K562 (cell line): ENCODE results near the gene KYAT1. TPM values are rescaled to one million over a fixed set of nuclear protein-coding genes. Genes with fewer than 3 reads are reported as not detected.

Source experiments
- BCL6 ChIP-seq: fragments of 250-450 bp; sonication (Bioruptor Pico); IDR thresholded peaks from 2 replicates; pipeline ENCODE4 v1.4.0; 2020
- BMI1 ChIP-seq: fragments of 150-350 bp; IDR thresholded peaks from 2 replicates; pipeline ENCODE4 v1.6.1; 2014; ENCODE audit warnings: low read length
- FOXJ2 ChIP-seq: fragments of 200-800 bp; sonication (Bioruptor generic); IDR thresholded peaks from 2 replicates; pipeline ENCODE4 v1.6.1; 2016; ENCODE audit warnings: missing genetic modification characterization, missing compliant biosample characterization
- HDGF ChIP-seq: fragments of 450-650 bp; IDR thresholded peaks from 2 replicates; pipeline ENCODE4 v1.6.1; 2016
- ILF3 ChIP-seq: fragments of 450-650 bp; IDR thresholded peaks from 2 replicates; pipeline ENCODE4 v1.6.1; 2018; ENCODE audit warnings: antibody characterized with exemption, mild to moderate bottlenecking, moderate library complexity, borderline replicate concordance
- MTA2 ChIP-seq: fragments of 450-650 bp; IDR thresholded peaks from 2 replicates; pipeline ENCODE4 v1.6.1; 2016; ENCODE audit warnings: low read depth
- NELFE ChIP-seq: IDR thresholded peaks from 2 replicates; pipeline ENCODE4 v1.6.1; 2011; ENCODE audit warnings: mild to moderate bottlenecking; ENCODE audit not compliant: insufficient read depth, insufficient read length
- NR2C2 ChIP-seq, 2 experiments: fragments of 200-800 bp in 1 of 2; sonication (Bioruptor generic) in 1 of 2; sonication (generic) in 1 of 2; formaldehyde crosslinking in 1 of 2; IDR thresholded peaks; 2 replicates each; pipeline versions ENCODE4 v1.6.1 to v1.8.0; 2016 to 2022; ENCODE audit warnings: mild to moderate bottlenecking in 1 of 2, missing compliant biosample characterization in 1 of 2, missing genetic modification characterization in 1 of 2, missing genetic modification reagents in 1 of 2
- POLR2AphosphoS5 ChIP-seq: IDR thresholded peaks from 2 replicates; pipeline ENCODE4 v1.6.1; 2011; ENCODE audit warnings: mild to moderate bottlenecking, low read depth, low read length, moderate library complexity; ENCODE audit not compliant: control insufficient read depth, insufficient read depth
- POLR2B ChIP-seq: fragments of 450-650 bp; IDR thresholded peaks from 2 replicates; pipeline ENCODE4 v1.6.1; 2018; ENCODE audit warnings: low read depth; ENCODE audit not compliant: partially characterized antibody
- POLR2G ChIP-seq: fragments of 200-400 bp; formaldehyde crosslinking; IDR thresholded peaks from 2 replicates; pipeline ENCODE4 v1.6.1; 2017; ENCODE audit warnings: low read depth, mild to moderate bottlenecking, antibody characterized with exemption, low read length, moderate library complexity
- PRMT5 ChIP-seq: sonication (generic); formaldehyde crosslinking; IDR thresholded peaks from 2 replicates; pipeline ENCODE4 v1.5.0; 2020; ENCODE audit warnings: missing genetic modification reagents
- SIN3B ChIP-seq: fragments of 450-650 bp; IDR thresholded peaks from 2 replicates; pipeline ENCODE4 v1.6.1; 2017; ENCODE audit warnings: low read depth, mild to moderate bottlenecking, moderate library complexity
- ZFX ChIP-seq: sonication (generic); formaldehyde crosslinking; IDR thresholded peaks from 2 replicates; pipeline ENCODE4 v1.8.0; 2022; ENCODE audit warnings: mild to moderate bottlenecking, missing genetic modification reagents, moderate library complexity
- ZNF12 ChIP-seq: sonication (generic); formaldehyde crosslinking; IDR thresholded peaks from 2 replicates; pipeline ENCODE4 v1.4.0; 2020; ENCODE audit warnings: mild to moderate bottlenecking, missing genetic modification reagents
- ZNF146 ChIP-seq: IDR thresholded peaks from one replicate; pipeline ENCODE4 v1.6.1; 2018; ENCODE audit warnings: missing compliant biosample characterization; ENCODE audit not compliant: unreplicated experiment
- ZNF175 ChIP-seq: fragments of 200-800 bp; sonication (Bioruptor generic); IDR thresholded peaks from 2 replicates; pipeline ENCODE4 v1.6.1; 2016; ENCODE audit warnings: low read depth, mild to moderate bottlenecking, missing genetic modification characterization, missing compliant biosample characterization
- ZNF197 ChIP-seq: fragments of 200-800 bp; sonication (Bioruptor generic); IDR thresholded peaks from 2 replicates; pipeline ENCODE4 v1.6.1; 2016; ENCODE audit warnings: low read depth, missing genetic modification characterization, missing compliant biosample characterization
- ZNF584 ChIP-seq: fragments of 200-800 bp; sonication (Bioruptor generic); IDR thresholded peaks from 2 replicates; pipeline ENCODE4 v1.6.1; 2016; ENCODE audit warnings: low read depth, mild to moderate bottlenecking, missing genetic modification characterization, missing compliant biosample characterization
- ZZZ3 ChIP-seq: fragments of 450-650 bp; IDR thresholded peaks from 2 replicates; pipeline ENCODE4 v1.6.1; 2016; ENCODE audit warnings: antibody characterized with exemption, mild to moderate bottlenecking, moderate library complexity
- polyA plus RNA-seq, 8 experiments: library from polyadenylated mRNA; depleted of rRNA in 4 of 8; stranded (reverse) in 5 of 8; unstranded in 3 of 8; fragments of >200 nt; fragmentation: Nextera tagmentation in 2 of 8; fragmentation: Illumina TruSeq in 1 of 8; extraction: Ambion mirVana in 2 of 8; extraction: Trizol in 1 of 8; gene quantifications; 2 replicates each; pipeline versions ENCODE4 v1.2.1 to v1.2.3, GENCODE V29; 2011 to 2014; ENCODE audit warnings: inconsistent platforms in 1 of 8, missing spikeins in 1 of 8
- total RNA-seq, 7 experiments: library from RNA; depleted of rRNA in 6 of 7; stranded (reverse); fragments of >200 nt in 6 of 7; fragmentation: Illumina TruSeq in 2 of 7; extraction: Trizol in 2 of 7; gene quantifications; 2 replicates each; pipeline versions ENCODE4 v1.2.1 to v1.2.3, GENCODE V29; 2011 to 2021; ENCODE audit warnings: low replicate concordance in 1 of 7
- TF ChIP-seq, protein P1 (sequence below): fragments of 250-450 bp; sonication (Bioruptor Pico); IDR thresholded peaks from 2 replicates; pipeline ENCODE4 v1.4.0; 2020
- TF ChIP-seq, protein P2 (sequence below), 2 experiments: IDR thresholded peaks; 2 replicates each; pipeline ENCODE4 v1.6.1; 2011; ENCODE audit warnings: borderline replicate concordance in 1 of 2, control low read depth in 1 of 2, low read depth in 1 of 2, low read length in 1 of 2, mild to moderate bottlenecking in 1 of 2, mixed read lengths in 1 of 2, moderate library complexity in 1 of 2; ENCODE audit not compliant: insufficient read depth in 1 of 2, insufficient read length in 1 of 2, poor library complexity in 1 of 2, severe bottlenecking in 1 of 2; ENCODE audit errors: extremely low read depth in 1 of 2

KYAT1 gene
- total and polyA plus RNA-seq, 9 of the 15 experiments (the other 6 are each of a cell fraction or from before 2014, with no cell fraction given) = 6.4 to 16.8 (median 11.1) TPM

DNA sequence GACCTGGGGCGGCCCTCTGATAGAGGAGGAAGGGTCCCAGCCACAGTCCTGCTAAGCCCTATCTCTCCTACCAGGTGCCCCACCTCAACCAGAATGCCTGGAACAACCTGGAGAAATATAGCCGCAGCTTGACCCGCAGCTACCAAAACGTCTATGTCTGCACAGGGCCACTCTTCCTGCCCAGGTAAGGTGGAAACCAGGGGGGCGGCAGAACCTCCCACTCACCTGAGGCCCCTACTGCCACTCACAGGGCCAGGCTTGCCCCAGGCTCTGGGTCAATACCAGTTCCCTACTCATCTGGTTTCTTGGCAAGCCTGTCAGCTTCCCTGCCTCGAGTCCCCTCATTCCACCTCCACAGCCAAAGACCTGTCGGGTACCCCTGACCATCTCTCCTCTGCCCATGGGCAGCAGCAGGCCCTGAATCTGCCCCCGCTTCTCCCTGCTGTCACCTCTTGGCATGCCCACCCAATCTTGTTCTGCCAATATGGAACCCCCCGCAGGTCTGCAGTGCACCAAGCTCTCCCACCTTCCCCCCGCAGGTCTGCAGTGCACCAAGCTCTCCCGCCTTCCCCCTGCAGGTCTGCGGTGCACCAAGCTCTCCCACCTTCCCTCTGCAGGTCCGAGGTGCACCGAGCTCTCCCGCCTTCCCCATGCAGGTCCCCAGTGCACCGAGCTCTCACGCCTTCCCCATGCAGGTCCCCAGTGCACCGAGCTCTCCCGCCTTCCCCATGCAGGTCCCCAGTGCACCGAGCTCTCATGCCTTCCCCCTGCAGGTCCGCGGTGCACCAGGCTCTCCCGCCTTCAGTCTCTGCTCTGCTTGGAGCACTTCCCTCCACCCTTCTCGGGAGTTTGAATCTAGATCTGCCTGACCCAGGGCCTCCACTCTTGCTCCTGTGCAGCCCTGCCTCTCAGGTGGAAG, 60.8 kb downstream of the KYAT1 start (continued):
- TF ChIP-seq, protein P1, sequence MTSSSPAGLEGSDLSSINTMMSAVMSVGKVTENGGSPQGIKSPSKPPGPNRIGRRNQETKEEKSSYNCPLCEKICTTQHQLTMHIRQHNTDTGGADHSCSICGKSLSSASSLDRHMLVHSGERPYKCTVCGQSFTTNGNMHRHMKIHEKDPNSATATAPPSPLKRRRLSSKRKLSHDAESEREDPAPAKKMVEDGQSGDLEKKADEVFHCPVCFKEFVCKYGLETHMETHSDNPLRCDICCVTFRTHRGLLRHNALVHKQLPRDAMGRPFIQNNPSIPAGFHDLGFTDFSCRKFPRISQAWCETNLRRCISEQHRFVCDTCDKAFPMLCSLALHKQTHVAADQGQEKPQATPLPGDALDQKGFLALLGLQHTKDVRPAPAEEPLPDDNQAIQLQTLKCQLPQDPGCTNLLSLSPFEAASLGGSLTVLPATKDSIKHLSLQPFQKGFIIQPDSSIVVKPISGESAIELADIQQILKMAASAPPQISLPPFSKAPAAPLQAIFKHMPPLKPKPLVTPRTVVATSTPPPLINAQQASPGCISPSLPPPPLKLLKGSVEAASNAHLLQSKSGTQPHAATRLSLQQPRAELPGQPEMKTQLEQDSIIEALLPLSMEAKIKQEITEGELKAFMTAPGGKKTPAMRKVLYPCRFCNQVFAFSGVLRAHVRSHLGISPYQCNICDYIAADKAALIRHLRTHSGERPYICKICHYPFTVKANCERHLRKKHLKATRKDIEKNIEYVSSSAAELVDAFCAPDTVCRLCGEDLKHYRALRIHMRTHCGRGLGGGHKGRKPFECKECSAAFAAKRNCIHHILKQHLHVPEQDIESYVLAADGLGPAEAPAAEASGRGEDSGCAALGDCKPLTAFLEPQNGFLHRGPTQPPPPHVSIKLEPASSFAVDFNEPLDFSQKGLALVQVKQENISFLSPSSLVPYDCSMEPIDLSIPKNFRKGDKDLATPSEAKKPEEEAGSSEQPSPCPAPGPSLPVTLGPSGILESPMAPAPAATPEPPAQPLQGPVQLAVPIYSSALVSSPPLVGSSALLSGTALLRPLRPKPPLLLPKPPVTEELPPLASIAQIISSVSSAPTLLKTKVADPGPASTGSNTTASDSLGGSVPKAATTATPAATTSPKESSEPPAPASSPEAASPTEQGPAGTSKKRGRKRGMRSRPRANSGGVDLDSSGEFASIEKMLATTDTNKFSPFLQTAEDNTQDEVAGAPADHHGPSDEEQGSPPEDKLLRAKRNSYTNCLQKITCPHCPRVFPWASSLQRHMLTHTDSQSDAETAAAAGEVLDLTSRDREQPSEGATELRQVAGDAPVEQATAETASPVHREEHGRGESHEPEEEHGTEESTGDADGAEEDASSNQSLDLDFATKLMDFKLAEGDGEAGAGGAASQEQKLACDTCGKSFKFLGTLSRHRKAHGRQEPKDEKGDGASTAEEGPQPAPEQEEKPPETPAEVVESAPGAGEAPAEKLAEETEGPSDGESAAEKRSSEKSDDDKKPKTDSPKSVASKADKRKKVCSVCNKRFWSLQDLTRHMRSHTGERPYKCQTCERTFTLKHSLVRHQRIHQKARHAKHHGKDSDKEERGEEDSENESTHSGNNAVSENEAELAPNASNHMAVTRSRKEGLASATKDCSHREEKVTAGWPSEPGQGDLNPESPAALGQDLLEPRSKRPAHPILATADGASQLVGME (CRISPR knock-in tag) = no peak
- TF ChIP-seq PRMT5 (CRISPR knock-in tag) = no peak
- no peak for TF ChIP-seq ZNF146 (CRISPR knock-in tag)
- no peak for TF ChIP-seq FOXJ2 (tag)
- TF ChIP-seq, protein P2, sequence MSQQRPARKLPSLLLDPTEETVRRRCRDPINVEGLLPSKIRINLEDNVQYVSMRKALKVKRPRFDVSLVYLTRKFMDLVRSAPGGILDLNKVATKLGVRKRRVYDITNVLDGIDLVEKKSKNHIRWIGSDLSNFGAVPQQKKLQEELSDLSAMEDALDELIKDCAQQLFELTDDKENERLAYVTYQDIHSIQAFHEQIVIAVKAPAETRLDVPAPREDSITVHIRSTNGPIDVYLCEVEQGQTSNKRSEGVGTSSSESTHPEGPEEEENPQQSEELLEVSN (IDR thresholded peaks at IDR 0.05; ENCODE audit: borderline replicate concordance in 1 of 2, extremely low read depth in 1 of 2, insufficient read depth in 1 of 2, insufficient read length in 1 of 2, low read depth in 1 of 2, low read length in 1 of 2, poor library complexity in 1 of 2, severe bottlenecking in 1 of 2) = peak in 1 of 2 experiments; percentile 13
- TF ChIP-seq ZNF175 (CRISPR knock-in tag) = no peak
- TF ChIP-seq POLR2G = peak; percentile 79
- TF ChIP-seq NR2C2 (CRISPR knock-in tag; IDR thresholded peaks at IDR 0.05) = no peak
- TF ChIP-seq NR2C2 (tag; IDR thresholded peaks at IDR 0.05) = no peak
- peak; percentile 14 for TF ChIP-seq POLR2B
- TF ChIP-seq SIN3B = no peak
- no peak for TF ChIP-seq ZNF584 (CRISPR knock-in tag)
- TF ChIP-seq ZNF197 (CRISPR knock-in tag) = no peak
- TF ChIP-seq ZFX (CRISPR knock-in tag) = no peak
- TF ChIP-seq BCL6 (CRISPR knock-in tag) = no peak
- no peak for TF ChIP-seq ZNF12 (CRISPR knock-in tag)
- no peak for TF ChIP-seq ZZZ3
- no peak for TF ChIP-seq HDGF
- TF ChIP-seq POLR2AphosphoS5 = 0 out of 2 replicates have a peak, but pooled peaks have one; percentile 16
- no peak for TF ChIP-seq BMI1
- no peak for TF ChIP-seq ILF3
- TF ChIP-seq MTA2 = no peak
- no peak for TF ChIP-seq NELFE
